WTC11 (cell line): ENCODE measurements around the gene SUSD4. TPM values are rescaled to one million over a fixed set of nuclear protein-coding genes. Genes with fewer than 3 reads are reported as not detected.
A peak's percentile ranks its signal among the peaks of the same experiment; 100 is the strongest.

Experiments
- ATAC-seq: fragments of 200-7000 bp; cut with Tn5 transposase; 2 replicates; pipeline ENCODE4 v1.10.0; 2021; ENCODE audit warnings: mild to moderate bottlenecking, moderate library complexity
- CTCF ChIA-PET: fragments of 300-600 bp; sonication (Branson Sonifier 250); formaldehyde crosslinking; loops from one replicate; lab custom pipeline; 2021; ENCODE audit warnings: antibody characterized with exemption; lab: Charles Lee
- POLR2A ChIA-PET: fragments of 350-600 bp; sonication (Branson Sonifier 250); formaldehyde crosslinking; loops from one replicate; lab custom pipeline; 2021; ENCODE audit warnings: antibody characterized with exemption; lab: Charles Lee
- DNase-seq: peaks from one replicate; pipeline ENCODE4 v3.0.0; 2021; ENCODE audit warnings: low spot score
- H3K27ac Mint-ChIP-seq: 2 replicates; pipeline ENCODE4 v1.8.0; 2021; ENCODE audit warnings: mixed read lengths
- H3K27me3 Mint-ChIP-seq: 2 replicates; pipeline ENCODE4 v1.8.0; 2021; ENCODE audit warnings: low read depth, mild to moderate bottlenecking, moderate library complexity, mixed read lengths
- H3K36me3 Mint-ChIP-seq: 2 replicates; pipeline ENCODE4 v1.8.0; 2021; ENCODE audit warnings: mixed read lengths
- H3K4me1 Mint-ChIP-seq: 2 replicates; pipeline ENCODE4 v1.8.0; 2022; ENCODE audit warnings: mixed read lengths
- H3K4me3 Mint-ChIP-seq: 2 replicates; pipeline ENCODE4 v1.8.0; 2021; ENCODE audit warnings: mild to moderate bottlenecking, moderate library complexity, mixed read lengths
- H3K9me3 Mint-ChIP-seq: 2 replicates; pipeline ENCODE4 v1.8.0; 2021; ENCODE audit warnings: mixed read lengths
- ATF1 ChIP-seq: sonication (generic); formaldehyde crosslinking; IDR thresholded peaks from 2 replicates; pipeline ENCODE4 v1.8.1; 2023; ENCODE audit warnings: mild to moderate bottlenecking, moderate library complexity, missing genetic modification reagents
- CBFB ChIP-seq: sonication (generic); formaldehyde crosslinking; IDR thresholded peaks from 2 replicates; pipeline ENCODE4 v1.8.1; 2022; ENCODE audit warnings: mild to moderate bottlenecking, low read depth, missing genetic modification reagents
- CREM ChIP-seq: sonication (generic); formaldehyde crosslinking; IDR thresholded peaks from 2 replicates; pipeline ENCODE4 v1.8.1; 2022; ENCODE audit warnings: mild to moderate bottlenecking, missing genetic modification reagents, moderate library complexity
- IRF2 ChIP-seq: sonication (generic); formaldehyde crosslinking; IDR thresholded peaks from 2 replicates; pipeline ENCODE4 v1.8.0; 2022; ENCODE audit warnings: low read depth, missing genetic modification reagents, borderline replicate concordance
- JAZF1 ChIP-seq: fragments of 250-450 bp; sonication (Bioruptor Pico); IDR thresholded peaks from 2 replicates; pipeline ENCODE4 v1.9.0; 2021; ENCODE audit warnings: moderate library complexity, mild to moderate bottlenecking, inconsistent platforms
- NR1H2 ChIP-seq: sonication (generic); formaldehyde crosslinking; IDR thresholded peaks from 2 replicates; pipeline ENCODE4 v1.9.0; 2021; ENCODE audit warnings: mild to moderate bottlenecking, moderate library complexity, missing genetic modification reagents
- PRRX2 ChIP-seq: fragments of 250-450 bp; sonication (Bioruptor Pico); IDR thresholded peaks from 2 replicates; pipeline ENCODE4 v1.8.0; 2021; ENCODE audit warnings: mild to moderate bottlenecking
- TP53 ChIP-seq: sonication (generic); formaldehyde crosslinking; IDR thresholded peaks from 2 replicates; pipeline ENCODE4 v1.8.1; 2023; ENCODE audit warnings: mild to moderate bottlenecking, missing genetic modification reagents
- ZBTB21 ChIP-seq: sonication (generic); formaldehyde crosslinking; IDR thresholded peaks from 2 replicates; pipeline ENCODE4 v1.8.1; 2023; ENCODE audit warnings: mild to moderate bottlenecking, missing genetic modification reagents, borderline replicate concordance
- ZNF219 ChIP-seq: sonication (generic); formaldehyde crosslinking; IDR thresholded peaks from 2 replicates; pipeline ENCODE4 v1.8.0; 2023; ENCODE audit warnings: missing genetic modification reagents, mild to moderate bottlenecking, borderline replicate concordance
- ZNF396 ChIP-seq: fragments of 250-450 bp; sonication (Bioruptor Pico); IDR thresholded peaks from 2 replicates; pipeline ENCODE4 v1.8.0; 2021; ENCODE audit warnings: mild to moderate bottlenecking, moderate library complexity, borderline replicate concordance
- ZNF416 ChIP-seq: fragments of 250-450 bp; sonication (Bioruptor Pico); IDR thresholded peaks from 2 replicates; pipeline ENCODE4 v1.9.0; 2021; ENCODE audit warnings: mild to moderate bottlenecking, inconsistent platforms
- total RNA-seq: library from RNA; stranded (reverse); gene quantifications from 3 replicates; pipeline ENCODE4 v1.2.3, GENCODE V29; 2021
- TF ChIP-seq, protein P1 (sequence below): fragments of 250-450 bp; sonication (Bioruptor Pico); IDR thresholded peaks from 2 replicates; pipeline ENCODE4 v1.9.0; 2021; ENCODE audit warnings: mild to moderate bottlenecking, borderline replicate concordance
- TF ChIP-seq, protein P2 (sequence below): sonication (generic); formaldehyde crosslinking; IDR thresholded peaks from 2 replicates; pipeline ENCODE4 v1.8.1; 2022; ENCODE audit warnings: low read depth, missing genetic modification reagents, borderline replicate concordance
- TF ChIP-seq, protein P3 (sequence below): sonication (generic); formaldehyde crosslinking; IDR thresholded peaks from 2 replicates; pipeline ENCODE4 v1.8.1; 2022; ENCODE audit warnings: missing genetic modification reagents, borderline replicate concordance
- TF ChIP-seq, protein P4 (sequence below): sonication (generic); formaldehyde crosslinking; IDR thresholded peaks from 2 replicates; pipeline ENCODE4 v1.8.1; 2023; ENCODE audit warnings: mild to moderate bottlenecking, missing genetic modification reagents
- TF ChIP-seq, protein P5 (sequence below): fragments of 250-450 bp; sonication (Bioruptor Pico); IDR thresholded peaks from 2 replicates; pipeline ENCODE4 v1.9.0; 2021; ENCODE audit warnings: mild to moderate bottlenecking
- TF ChIP-seq, protein P6 (sequence below): fragments of 250-450 bp; sonication (Bioruptor Pico); conservative IDR thresholded peaks from 2 replicates; pipeline ENCODE4 v1.9.0; 2021; ENCODE audit warnings: mild to moderate bottlenecking
- TF ChIP-seq, protein P7 (sequence below): sonication (generic); formaldehyde crosslinking; IDR thresholded peaks from 2 replicates; pipeline ENCODE4 v1.8.1; 2023; ENCODE audit warnings: mild to moderate bottlenecking, moderate library complexity, missing genetic modification reagents

Gene SUSD4
- total RNA-seq, 1 experiment from 2014 or later = 1.8 TPM

DNA sequence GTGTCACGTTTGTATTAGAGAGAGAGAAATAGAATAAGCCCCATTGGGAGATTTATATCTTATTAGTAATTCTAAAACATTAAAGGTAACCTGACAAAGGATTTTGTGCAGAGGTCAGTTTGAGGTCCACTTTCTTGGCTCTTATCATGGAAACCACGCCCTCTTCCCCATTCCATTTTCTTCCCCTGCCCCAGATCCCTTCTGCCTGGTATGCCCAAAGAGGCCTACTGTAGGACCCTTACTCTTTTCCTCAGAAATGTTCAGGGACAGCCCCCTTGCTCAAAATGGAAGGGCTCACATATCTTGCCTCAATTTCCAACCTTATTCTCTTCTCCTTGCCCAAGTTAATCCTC, 38.8 kb upstream of the SUSD4 start (continued):
- TF ChIP-seq, protein P1, sequence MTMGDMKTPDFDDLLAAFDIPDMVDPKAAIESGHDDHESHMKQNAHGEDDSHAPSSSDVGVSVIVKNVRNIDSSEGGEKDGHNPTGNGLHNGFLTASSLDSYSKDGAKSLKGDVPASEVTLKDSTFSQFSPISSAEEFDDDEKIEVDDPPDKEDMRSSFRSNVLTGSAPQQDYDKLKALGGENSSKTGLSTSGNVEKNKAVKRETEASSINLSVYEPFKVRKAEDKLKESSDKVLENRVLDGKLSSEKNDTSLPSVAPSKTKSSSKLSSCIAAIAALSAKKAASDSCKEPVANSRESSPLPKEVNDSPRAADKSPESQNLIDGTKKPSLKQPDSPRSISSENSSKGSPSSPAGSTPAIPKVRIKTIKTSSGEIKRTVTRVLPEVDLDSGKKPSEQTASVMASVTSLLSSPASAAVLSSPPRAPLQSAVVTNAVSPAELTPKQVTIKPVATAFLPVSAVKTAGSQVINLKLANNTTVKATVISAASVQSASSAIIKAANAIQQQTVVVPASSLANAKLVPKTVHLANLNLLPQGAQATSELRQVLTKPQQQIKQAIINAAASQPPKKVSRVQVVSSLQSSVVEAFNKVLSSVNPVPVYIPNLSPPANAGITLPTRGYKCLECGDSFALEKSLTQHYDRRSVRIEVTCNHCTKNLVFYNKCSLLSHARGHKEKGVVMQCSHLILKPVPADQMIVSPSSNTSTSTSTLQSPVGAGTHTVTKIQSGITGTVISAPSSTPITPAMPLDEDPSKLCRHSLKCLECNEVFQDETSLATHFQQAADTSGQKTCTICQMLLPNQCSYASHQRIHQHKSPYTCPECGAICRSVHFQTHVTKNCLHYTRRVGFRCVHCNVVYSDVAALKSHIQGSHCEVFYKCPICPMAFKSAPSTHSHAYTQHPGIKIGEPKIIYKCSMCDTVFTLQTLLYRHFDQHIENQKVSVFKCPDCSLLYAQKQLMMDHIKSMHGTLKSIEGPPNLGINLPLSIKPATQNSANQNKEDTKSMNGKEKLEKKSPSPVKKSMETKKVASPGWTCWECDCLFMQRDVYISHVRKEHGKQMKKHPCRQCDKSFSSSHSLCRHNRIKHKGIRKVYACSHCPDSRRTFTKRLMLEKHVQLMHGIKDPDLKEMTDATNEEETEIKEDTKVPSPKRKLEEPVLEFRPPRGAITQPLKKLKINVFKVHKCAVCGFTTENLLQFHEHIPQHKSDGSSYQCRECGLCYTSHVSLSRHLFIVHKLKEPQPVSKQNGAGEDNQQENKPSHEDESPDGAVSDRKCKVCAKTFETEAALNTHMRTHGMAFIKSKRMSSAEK (CRISPR knock-in tag) = no peak
- TF ChIP-seq, protein P2, sequence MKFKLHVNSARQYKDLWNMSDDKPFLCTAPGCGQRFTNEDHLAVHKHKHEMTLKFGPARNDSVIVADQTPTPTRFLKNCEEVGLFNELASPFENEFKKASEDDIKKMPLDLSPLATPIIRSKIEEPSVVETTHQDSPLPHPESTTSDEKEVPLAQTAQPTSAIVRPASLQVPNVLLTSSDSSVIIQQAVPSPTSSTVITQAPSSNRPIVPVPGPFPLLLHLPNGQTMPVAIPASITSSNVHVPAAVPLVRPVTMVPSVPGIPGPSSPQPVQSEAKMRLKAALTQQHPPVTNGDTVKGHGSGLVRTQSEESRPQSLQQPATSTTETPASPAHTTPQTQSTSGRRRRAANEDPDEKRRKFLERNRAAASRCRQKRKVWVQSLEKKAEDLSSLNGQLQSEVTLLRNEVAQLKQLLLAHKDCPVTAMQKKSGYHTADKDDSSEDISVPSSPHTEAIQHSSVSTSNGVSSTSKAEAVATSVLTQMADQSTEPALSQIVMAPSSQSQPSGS (CRISPR knock-in tag) = no peak
- TF ChIP-seq IRF2 (CRISPR knock-in tag) (no peak), ZNF396 (CRISPR knock-in tag) (no peak), NR1H2 (CRISPR knock-in tag) (no peak), ZNF219 (CRISPR knock-in tag) (no peak), ZBTB21 (CRISPR knock-in tag) (no peak), CREM (CRISPR knock-in tag) (no peak), TP53 (CRISPR knock-in tag) (no peak), ZNF416 (CRISPR knock-in tag) (no peak), PRRX2 (CRISPR knock-in tag) (no peak)
- TF ChIP-seq, protein P3, sequence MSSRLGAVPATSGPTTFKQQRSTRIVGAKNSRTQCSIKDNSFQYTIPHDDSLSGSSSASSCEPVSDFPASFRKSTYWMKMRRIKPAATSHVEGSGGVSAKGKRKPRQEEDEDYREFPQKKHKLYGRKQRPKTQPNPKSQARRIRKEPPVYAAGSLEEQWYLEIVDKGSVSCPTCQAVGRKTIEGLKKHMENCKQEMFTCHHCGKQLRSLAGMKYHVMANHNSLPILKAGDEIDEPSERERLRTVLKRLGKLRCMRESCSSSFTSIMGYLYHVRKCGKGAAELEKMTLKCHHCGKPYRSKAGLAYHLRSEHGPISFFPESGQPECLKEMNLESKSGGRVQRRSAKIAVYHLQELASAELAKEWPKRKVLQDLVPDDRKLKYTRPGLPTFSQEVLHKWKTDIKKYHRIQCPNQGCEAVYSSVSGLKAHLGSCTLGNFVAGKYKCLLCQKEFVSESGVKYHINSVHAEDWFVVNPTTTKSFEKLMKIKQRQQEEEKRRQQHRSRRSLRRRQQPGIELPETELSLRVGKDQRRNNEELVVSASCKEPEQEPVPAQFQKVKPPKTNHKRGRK (CRISPR knock-in tag) = no peak
- TF ChIP-seq, protein P4, sequence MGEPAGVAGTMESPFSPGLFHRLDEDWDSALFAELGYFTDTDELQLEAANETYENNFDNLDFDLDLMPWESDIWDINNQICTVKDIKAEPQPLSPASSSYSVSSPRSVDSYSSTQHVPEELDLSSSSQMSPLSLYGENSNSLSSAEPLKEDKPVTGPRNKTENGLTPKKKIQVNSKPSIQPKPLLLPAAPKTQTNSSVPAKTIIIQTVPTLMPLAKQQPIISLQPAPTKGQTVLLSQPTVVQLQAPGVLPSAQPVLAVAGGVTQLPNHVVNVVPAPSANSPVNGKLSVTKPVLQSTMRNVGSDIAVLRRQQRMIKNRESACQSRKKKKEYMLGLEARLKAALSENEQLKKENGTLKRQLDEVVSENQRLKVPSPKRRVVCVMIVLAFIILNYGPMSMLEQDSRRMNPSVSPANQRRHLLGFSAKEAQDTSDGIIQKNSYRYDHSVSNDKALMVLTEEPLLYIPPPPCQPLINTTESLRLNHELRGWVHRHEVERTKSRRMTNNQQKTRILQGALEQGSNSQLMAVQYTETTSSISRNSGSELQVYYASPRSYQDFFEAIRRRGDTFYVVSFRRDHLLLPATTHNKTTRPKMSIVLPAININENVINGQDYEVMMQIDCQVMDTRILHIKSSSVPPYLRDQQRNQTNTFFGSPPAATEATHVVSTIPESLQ (CRISPR knock-in tag) = no peak
- TF ChIP-seq, protein P5, sequence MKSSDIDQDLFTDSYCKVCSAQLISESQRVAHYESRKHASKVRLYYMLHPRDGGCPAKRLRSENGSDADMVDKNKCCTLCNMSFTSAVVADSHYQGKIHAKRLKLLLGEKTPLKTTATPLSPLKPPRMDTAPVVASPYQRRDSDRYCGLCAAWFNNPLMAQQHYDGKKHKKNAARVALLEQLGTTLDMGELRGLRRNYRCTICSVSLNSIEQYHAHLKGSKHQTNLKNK (CRISPR knock-in tag) = no peak

DNA sequence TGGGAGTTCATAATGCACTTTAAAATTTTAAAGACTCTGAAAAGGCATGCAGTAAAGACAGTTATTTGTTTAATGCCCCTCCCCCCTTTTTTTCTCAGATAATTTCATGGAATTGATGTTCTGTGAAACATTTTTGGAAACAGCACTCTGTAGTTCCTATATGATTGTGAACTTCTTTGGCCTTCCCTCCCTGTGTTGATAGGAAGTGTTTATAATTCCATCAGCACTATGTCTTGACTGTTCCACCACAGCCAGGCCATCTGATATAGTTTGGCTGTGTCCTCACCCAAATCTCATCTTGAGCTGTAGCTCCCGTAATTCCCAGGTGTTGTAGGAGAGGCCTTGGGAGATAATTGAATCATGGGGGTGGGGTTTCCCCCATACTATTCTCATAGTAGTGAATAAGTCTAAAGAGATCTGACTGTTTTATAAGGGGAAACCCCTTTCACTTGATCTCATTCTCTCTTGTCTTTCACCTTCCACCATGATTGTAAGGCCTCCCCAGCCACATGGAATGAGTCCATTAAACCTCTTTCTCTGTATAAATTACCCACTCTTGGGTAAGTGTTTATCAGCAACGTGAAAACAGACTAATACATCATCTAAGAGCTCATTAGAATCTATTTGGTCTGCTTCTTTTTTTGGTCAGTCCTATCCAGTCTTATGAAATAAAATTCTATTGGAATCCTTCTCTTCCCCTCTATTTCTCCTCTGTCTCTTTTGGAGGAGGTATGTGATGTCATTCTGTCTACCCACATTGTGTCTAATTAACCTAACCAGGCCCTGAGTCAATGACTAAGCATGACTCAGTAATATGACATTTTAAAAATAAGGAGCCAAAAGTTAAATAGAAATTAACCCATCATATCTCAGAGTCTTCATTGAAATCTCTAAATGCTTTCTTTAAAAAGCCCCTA, 38.2 kb upstream of the SUSD4 start:
- ATAC-seq (no peak), DNase-seq (no peak)
- ChIA-PET CTCF (no interaction called here), POLR2A (no interaction called here)
- H3K27ac Mint-ChIP-seq = no peak overlapping the region
- peaks cover 22% of the 10 kb centered on the region for H3K9me3 Mint-ChIP-seq
- peaks cover 2% of the 10 kb centered on the region; the same call in 1 of the 2 replicates for H3K27me3 Mint-ChIP-seq
- peak overlapping the region; percentile 15; the same call in 1 of the 2 replicates for H3K4me3 Mint-ChIP-seq
- peaks cover 7% of the 10 kb centered on the region for H3K36me3 Mint-ChIP-seq
- peaks cover 10% of the 10 kb centered on the region for H3K4me1 Mint-ChIP-seq
- TF ChIP-seq, protein P2 (CRISPR knock-in tag) = no peak
- TF ChIP-seq, protein P6, sequence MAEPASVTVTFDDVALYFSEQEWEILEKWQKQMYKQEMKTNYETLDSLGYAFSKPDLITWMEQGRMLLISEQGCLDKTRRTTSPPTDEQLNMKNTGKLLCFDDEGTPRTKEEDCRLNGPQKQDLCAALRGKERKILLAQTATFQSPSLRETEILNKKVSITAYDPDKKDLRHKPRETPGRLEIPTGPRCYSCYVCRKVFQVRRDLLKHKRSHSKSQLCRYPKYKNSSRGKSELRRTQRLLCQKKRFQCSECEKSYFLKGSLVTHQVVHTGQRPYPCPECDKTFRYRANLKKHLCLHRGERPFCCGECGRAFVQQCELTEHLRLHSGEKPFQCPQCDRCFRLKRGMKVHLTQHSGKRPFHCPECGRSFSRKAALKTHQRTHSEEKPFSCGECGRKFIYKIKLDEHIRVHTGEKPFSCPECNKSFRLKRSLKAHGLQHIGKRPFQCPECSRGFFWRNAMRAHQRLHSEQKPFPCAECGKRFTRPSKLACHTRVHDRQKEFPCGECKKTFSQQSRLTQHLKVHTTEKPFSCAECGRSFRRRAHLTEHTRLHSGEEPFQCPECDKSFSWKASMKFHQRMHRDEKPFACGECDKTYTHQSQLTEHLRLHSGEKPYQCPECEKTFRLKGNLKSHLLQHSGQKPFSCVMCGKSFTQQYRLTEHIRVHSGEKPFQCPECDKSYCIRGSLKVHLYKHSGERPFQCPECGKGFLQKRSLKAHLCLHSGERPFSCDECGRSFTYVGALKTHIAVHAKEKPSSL (CRISPR knock-in tag) = no peak
- TF ChIP-seq, protein P7, sequence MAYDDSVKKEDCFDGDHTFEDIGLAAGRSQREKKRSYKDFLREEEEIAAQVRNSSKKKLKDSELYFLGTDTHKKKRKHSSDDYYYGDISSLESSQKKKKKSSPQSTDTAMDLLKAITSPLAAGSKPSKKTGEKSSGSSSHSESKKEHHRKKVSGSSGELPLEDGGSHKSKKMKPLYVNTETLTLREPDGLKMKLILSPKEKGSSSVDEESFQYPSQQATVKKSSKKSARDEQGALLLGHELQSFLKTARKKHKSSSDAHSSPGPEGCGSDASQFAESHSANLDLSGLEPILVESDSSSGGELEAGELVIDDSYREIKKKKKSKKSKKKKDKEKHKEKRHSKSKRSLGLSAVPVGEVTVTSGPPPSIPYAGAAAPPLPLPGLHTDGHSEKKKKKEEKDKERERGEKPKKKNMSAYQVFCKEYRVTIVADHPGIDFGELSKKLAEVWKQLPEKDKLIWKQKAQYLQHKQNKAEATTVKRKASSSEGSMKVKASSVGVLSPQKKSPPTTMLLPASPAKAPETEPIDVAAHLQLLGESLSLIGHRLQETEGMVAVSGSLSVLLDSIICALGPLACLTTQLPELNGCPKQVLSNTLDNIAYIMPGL (CRISPR knock-in tag) = no peak
- TF ChIP-seq JAZF1 (CRISPR knock-in tag) (no peak), ATF1 (no peak), CBFB (CRISPR knock-in tag) (no peak)
